HepG2 (cell line): ENCODE data around the gene RAB33A. TPM values are rescaled to one million over a fixed set of nuclear protein-coding genes. Genes with fewer than 3 reads are reported as not detected.

ENCODE experiments used
- ATAC-seq: fragments of 200-7000 bp; cut with Tn5 transposase; 3 replicates; pipeline ENCODE4 v1.9.1; 2020; ENCODE audit warnings: mild to moderate bottlenecking, moderate library complexity
- BruUV-seq: library from RNA; stranded (reverse); fragments of 400-500 nt; replicated peaks from 2 replicates; lab custom pipeline; 2021; lab: Mats Ljungman, UMichigan
- CTCF ChIA-PET: fragments of 300-600 bp; formaldehyde crosslinking; extraction: SDS; loops from one replicate; lab custom pipeline; 2021; ENCODE audit warnings: low total read pairs, inconsistent platforms, low intra/inter-chr PET ratio; lab: Yijun Ruan, JAX
- POLR2A ChIA-PET: fragments of 350-600 bp; sonication (Branson Sonifier 250); formaldehyde crosslinking; loops from one replicate; lab custom pipeline; 2020; ENCODE audit warnings: antibody characterized with exemption, inconsistent platforms; lab: Yijun Ruan, JAX
- DNase-seq: peaks from one replicate; pipeline ENCODE4 v3.0.0-alpha.2; 2015; ENCODE audit warnings: low spot score
- FAIRE-seq: peaks from 3 replicates; lab custom pipeline; 2011; peaks lifted over from hg19 to GRCh38; lab: Jason Lieb, UNC
- H2AFZ ChIP-seq: one replicate; pipeline ENCODE4 v1.6.1; 2011; ENCODE audit warnings: low read length, inconsistent platforms
- H3K27ac ChIP-seq: fragments of 300-600 bp; 3 replicates; pipeline ENCODE4 v1.8.0; 2011; ENCODE audit warnings: mixed run types, mild to moderate bottlenecking, mixed read lengths, low read length, inconsistent platforms; ENCODE audit not compliant: insufficient read depth; ENCODE audit errors: extremely low read length
- H3K27me3 ChIP-seq, 2 experiments: fragments of 200-600 bp in 1 of 2; 2 replicates in 1 of 2; 3 replicates in 1 of 2; pipeline versions ENCODE4 v1.6.0 to v1.8.0; 2011; ENCODE audit warnings: low read length in 2 of 2, mild to moderate bottlenecking in 2 of 2, moderate library complexity in 2 of 2, inconsistent platforms in 1 of 2; ENCODE audit not compliant: insufficient read depth in 2 of 2, control insufficient read depth in 1 of 2
- H3K36me3 ChIP-seq, 2 experiments: fragments of 200-600 bp in 1 of 2; replicated peaks in 1 of 2; 2 replicates in 1 of 2; 3 replicates in 1 of 2; pipeline versions ENCODE4 v1.5.1 to v1.8.0; 2011; ENCODE audit warnings: low read length in 2 of 2, inconsistent platforms in 1 of 2; ENCODE audit not compliant: insufficient read depth in 2 of 2, control insufficient read depth in 1 of 2
- H3K4me1 ChIP-seq: 2 replicates; pipeline ENCODE4 v1.5.1; 2012; ENCODE audit warnings: low read length, inconsistent platforms; ENCODE audit not compliant: insufficient read depth
- H3K4me2 ChIP-seq: 2 replicates; pipeline ENCODE4 v1.6.0; 2011; ENCODE audit warnings: low read depth, low read length, inconsistent platforms
- H3K4me3 ChIP-seq, 3 experiments: fragments of 200-600 bp in 1 of 3; sonication (generic), shearing (Covaris generic) in 1 of 3; replicated peaks in 1 of 3; 2 replicates each; pipeline ENCODE4 v1.5.1; 2011 to 2016; ENCODE audit warnings: low read length in 3 of 3, inconsistent platforms in 2 of 3, low read depth in 2 of 3, mild to moderate bottlenecking in 2 of 3, control low read depth in 1 of 3, mixed read lengths in 1 of 3; ENCODE audit not compliant: insufficient read depth in 1 of 3
- H3K79me2 ChIP-seq: one replicate; pipeline ENCODE4 v1.6.1; 2011; ENCODE audit warnings: low read length, inconsistent platforms; ENCODE audit not compliant: insufficient read depth
- H3K9ac ChIP-seq: 2 replicates; pipeline ENCODE4 v1.6.0; 2011; ENCODE audit warnings: mild to moderate bottlenecking, low read depth, low read length, inconsistent platforms; ENCODE audit not compliant: insufficient read depth
- H3K9me3 ChIP-seq: 2 replicates; pipeline ENCODE4 v1.5.1; 2012; ENCODE audit warnings: mild to moderate bottlenecking, low read length
- H4K20me1 ChIP-seq: 2 replicates; pipeline ENCODE4 v1.6.0; 2011; ENCODE audit warnings: inconsistent platforms, mild to moderate bottlenecking, low read length, moderate library complexity; ENCODE audit not compliant: insufficient read depth
- CEBPB ChIP-seq: IDR thresholded peaks from 2 replicates; pipeline ENCODE4 v1.6.1; 2011; ENCODE audit warnings: low read depth, low read length, improper control_type of control experiment, borderline replicate concordance
- ELF1 ChIP-seq: sonication (generic); formaldehyde crosslinking; IDR thresholded peaks from 2 replicates; pipeline ENCODE4 v1.4.0; 2020; ENCODE audit warnings: missing genetic modification reagents
- GATAD1 ChIP-seq: IDR thresholded peaks from 2 replicates; pipeline ENCODE4 v1.6.1; 2016; ENCODE audit warnings: missing genetic modification reagents, missing compliant biosample characterization
- HDAC1 ChIP-seq: sonication (generic); formaldehyde crosslinking; IDR thresholded peaks from 2 replicates; pipeline ENCODE4 v1.5.1; 2020; ENCODE audit warnings: mild to moderate bottlenecking, missing genetic modification reagents
- KMT2B ChIP-seq: IDR thresholded peaks from 2 replicates; pipeline ENCODE4 v1.6.1; 2016; ENCODE audit warnings: missing genetic modification reagents, missing compliant biosample characterization
- MLLT10 ChIP-seq: sonication (generic); formaldehyde crosslinking; IDR thresholded peaks from 2 replicates; pipeline ENCODE4 v1.4.0; 2020; ENCODE audit warnings: missing genetic modification reagents
- NR2C2 ChIP-seq: sonication (generic); formaldehyde crosslinking; IDR thresholded peaks from 2 replicates; pipeline ENCODE4 v1.4.0; 2020; ENCODE audit warnings: missing genetic modification reagents, mild to moderate bottlenecking, moderate library complexity, borderline replicate concordance
- PAF1 ChIP-seq: IDR thresholded peaks from 2 replicates; pipeline ENCODE4 v1.6.1; 2016; ENCODE audit warnings: missing genetic modification reagents, missing compliant biosample characterization
- PAX8 ChIP-seq: sonication (generic); formaldehyde crosslinking; IDR thresholded peaks from 2 replicates; pipeline ENCODE4 v1.8.0; 2022; ENCODE audit warnings: mild to moderate bottlenecking, missing genetic modification reagents, borderline replicate concordance
- SIX4 ChIP-seq: sonication (generic); formaldehyde crosslinking; IDR thresholded peaks from 2 replicates; pipeline ENCODE4 v1.4.0; 2020; ENCODE audit warnings: missing genetic modification reagents
- SNRNP70 ChIP-seq: fragments of 200-400 bp; formaldehyde crosslinking; IDR thresholded peaks from 2 replicates; pipeline ENCODE4 v1.6.1; 2017; ENCODE audit warnings: mild to moderate bottlenecking, low read depth, low read length, moderate library complexity
- ZBTB38 ChIP-seq: sonication (generic); formaldehyde crosslinking; IDR thresholded peaks from 2 replicates; pipeline ENCODE4 v1.5.1; 2020; ENCODE audit warnings: mild to moderate bottlenecking, missing genetic modification reagents
- ZNF20 ChIP-seq: sonication (generic); formaldehyde crosslinking; IDR thresholded peaks from 2 replicates; pipeline ENCODE4 v1.4.0; 2020; ENCODE audit warnings: mild to moderate bottlenecking, moderate library complexity, missing genetic modification reagents
- ZNF639 ChIP-seq: conservative IDR thresholded peaks from 2 replicates; pipeline ENCODE4 v1.6.1; 2018; ENCODE audit warnings: missing genetic modification reagents
- ZNF720 ChIP-seq: sonication (generic); formaldehyde crosslinking; IDR thresholded peaks from 2 replicates; pipeline ENCODE4 v1.4.0; 2020; ENCODE audit warnings: missing genetic modification reagents
- ZNF737 ChIP-seq: sonication (generic); formaldehyde crosslinking; IDR thresholded peaks from 2 replicates; pipeline ENCODE4 v1.5.0; 2020; ENCODE audit warnings: missing genetic modification reagents, mild to moderate bottlenecking, borderline replicate concordance
- ZNF766 ChIP-seq: sonication (generic); formaldehyde crosslinking; IDR thresholded peaks from 2 replicates; pipeline ENCODE4 v1.5.0; 2020; ENCODE audit warnings: missing genetic modification reagents, borderline replicate concordance
- ZNF772 ChIP-seq: sonication (generic); formaldehyde crosslinking; IDR thresholded peaks from 2 replicates; pipeline ENCODE4 v1.5.0; 2020; ENCODE audit warnings: mild to moderate bottlenecking, missing genetic modification reagents
- ZNF781 ChIP-seq: sonication (generic); formaldehyde crosslinking; IDR thresholded peaks from 2 replicates; pipeline ENCODE4 v1.5.1; 2020; ENCODE audit warnings: borderline replicate concordance, mild to moderate bottlenecking, missing genetic modification reagents; ENCODE audit errors: not compliant biosample characterization
- WGBS: methylation state at CpG from one replicate; pipeline ENCODE4 v1.1.6; 2017; ENCODE audit warnings: low lambda C conversion rate; 5-methylcytosine and 5-hydroxymethylcytosine counted together
- in situ Hi-C: cut with HindIII; loops from 2 replicates; pipeline ENCODE4 v1.10.0; 2017; ENCODE audit warnings: low pct_unique_long_range_greater_than_20kb; ENCODE audit not compliant: extremely low pct_ligation_motif_present
- intact Hi-C: fragments of 100-400 bp; cut with micrococcal nuclease; formaldehyde crosslinking; loops from one replicate; pipeline ENCODE4 v1.10.0; 2022; ENCODE audit not compliant: unreplicated experiment
- polyA plus RNA-seq, 8 experiments: library from polyadenylated mRNA; depleted of rRNA in 3 of 8; stranded (reverse) in 7 of 8; unstranded in 1 of 8; fragments of >200 nt; fragmentation: Illumina TruSeq in 4 of 8; extraction: Trizol in 4 of 8; gene quantifications; 2 replicates each; pipeline versions ENCODE4 v1.2.1 to v1.2.3, GENCODE V29; 2011 to 2016; ENCODE audit warnings: low read depth in 4 of 8, missing spikeins in 1 of 8, mixed read lengths in 1 of 8; ENCODE audit not compliant: insufficient read depth in 1 of 8
- total RNA-seq, 5 experiments: library from RNA; depleted of rRNA; stranded (reverse); fragments of >200 nt; fragmentation: Illumina TruSeq; extraction: Trizol; gene quantifications; 2 replicates each; pipeline ENCODE4 v1.2.3, GENCODE V29; 2016; ENCODE audit warnings: low read depth in 1 of 5
- TF ChIP-seq, protein P1 (sequence below): sonication (generic); formaldehyde crosslinking; IDR thresholded peaks from 2 replicates; pipeline ENCODE4 v1.9.0; 2021; ENCODE audit warnings: missing genetic modification reagents, mild to moderate bottlenecking, borderline replicate concordance

Gene RAB33A
- total and polyA plus RNA-seq, 2 of the 13 experiments (the other 11 are each of a cell fraction or from before 2014, with no cell fraction given): 0.26 TPM; not detected in 1

GRCh38 chrX:130184857-130185256 lies 13.1 kb downstream of the RAB33A start:
- no peaks in the 10 kb centered on the region for H3K4me1 ChIP-seq
- H3K9me3 ChIP-seq: no peaks in the 10 kb centered on the region
- H4K20me1 ChIP-seq: no peaks in the 10 kb centered on the region
- no peak overlapping the region for H2AFZ ChIP-seq
- ChIA-PET CTCF (no interaction called here), POLR2A (no interaction called here)
- H3K79me2 ChIP-seq: no peaks in the 10 kb centered on the region
- TF ChIP-seq KMT2B (CRISPR knock-in tag) (no peak), ZNF737 (no peak), PAX8 (CRISPR knock-in tag) (no peak), SNRNP70 (no peak), ZNF720 (CRISPR knock-in tag) (no peak), ZBTB38 (no peak), MLLT10 (CRISPR knock-in tag) (no peak), PAF1 (CRISPR knock-in tag) (no peak), CEBPB (no peak), NR2C2 (CRISPR knock-in tag) (no peak), ELF1 (CRISPR knock-in tag) (no peak), SIX4 (CRISPR knock-in tag) (no peak), ZNF766 (CRISPR knock-in tag) (no peak), ZNF20 (CRISPR knock-in tag) (no peak), GATAD1 (CRISPR knock-in tag) (no peak), ZNF639 (CRISPR knock-in tag) (no peak), ZNF772 (CRISPR knock-in tag) (no peak), HDAC1 (no peak), ZNF781 (CRISPR knock-in tag) (no peak)
- TF ChIP-seq, protein P1, sequence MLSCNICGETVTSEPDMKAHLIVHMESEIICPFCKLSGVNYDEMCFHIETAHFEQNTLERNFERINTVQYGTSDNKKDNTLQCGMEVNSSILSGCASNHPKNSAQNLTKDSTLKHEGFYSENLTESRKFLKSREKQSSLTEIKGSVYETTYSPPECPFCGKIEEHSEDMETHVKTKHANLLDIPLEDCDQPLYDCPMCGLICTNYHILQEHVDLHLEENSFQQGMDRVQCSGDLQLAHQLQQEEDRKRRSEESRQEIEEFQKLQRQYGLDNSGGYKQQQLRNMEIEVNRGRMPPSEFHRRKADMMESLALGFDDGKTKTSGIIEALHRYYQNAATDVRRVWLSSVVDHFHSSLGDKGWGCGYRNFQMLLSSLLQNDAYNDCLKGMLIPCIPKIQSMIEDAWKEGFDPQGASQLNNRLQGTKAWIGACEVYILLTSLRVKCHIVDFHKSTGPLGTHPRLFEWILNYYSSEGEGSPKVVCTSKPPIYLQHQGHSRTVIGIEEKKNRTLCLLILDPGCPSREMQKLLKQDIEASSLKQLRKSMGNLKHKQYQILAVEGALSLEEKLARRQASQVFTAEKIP: no peak
- no peak overlapping the region for H3K4me2 ChIP-seq
- H3K36me3 ChIP-seq: no peaks in the 10 kb centered on the region
- H3K4me3 ChIP-seq: no peak overlapping the region
- no TSS peak for BruUV-seq
- no peaks in the 10 kb centered on the region for H3K27me3 ChIP-seq
- FAIRE-seq (no peak), ATAC-seq (no peak), DNase-seq (no peak)
- WGBS: 17% methylated on average over 2 of the region's 2 CpGs
- intact Hi-C loops (no loop called here), in situ Hi-C loops (no loop called here)
- no peak overlapping the region for H3K9ac ChIP-seq
- H3K27ac ChIP-seq: no peak overlapping the region
